Stimulated activated CD4-positive, alpha-beta T cell treated with anti-CD3 and anti-CD28 coated beads, Interleukin-2, amount 100 ng/mL, for 4 hours (primary cell): Measurements from ENCODE around the gene GTPBP2.
"Not testable (repeated sequence)": the region's sequence is repeated elsewhere in the genome, so short reads cannot be mapped to it uniquely, and the experiment has no call there.

Source experiments
- DNase-seq: peaks from one replicate; pipeline ENCODE4 v3.0.0-alpha.2; 2020; ENCODE audit warnings: low read depth

The GTPBP2 gene

GRCh38 chr6:43629104-43629504 lies at the start of gene GTPBP2:
Gene GTPBP2 (minus strand): TSS chr6:43629264. CDS start chr6:43629162, 102 bp downstream.
- peak; percentile 96 for DNase-seq

- DNase-seq = no peak
Measured at GRCh38 chr6:43678341-43678740, 49.3 kb upstream of the GTPBP2 start.

- DNase-seq = no peak
Measured at GRCh38 chr6:43677759-43678158, 48.7 kb upstream of the GTPBP2 start.

GRCh38 chr6:43676962-43677606 lies 48.0 kb upstream of the GTPBP2 start:
- DNase-seq = no peak

GRCh38 chr6:43674921-43675320 lies 45.9 kb upstream of the GTPBP2 start:
- no peak for DNase-seq

GRCh38 chr6:43674291-43674690 lies 45.2 kb upstream of the GTPBP2 start:
- DNase-seq = no peak

- no peak for DNase-seq
Measured at GRCh38 chr6:43673444-43674084, 44.5 kb upstream of the GTPBP2 start.

GRCh38 chr6:43671801-43672690 lies 43.0 kb upstream of the GTPBP2 start:
- no peak for DNase-seq

- no peak for DNase-seq
Measured at GRCh38 chr6:43671011-43671800, 42.1 kb upstream of the GTPBP2 start.

- no peak for DNase-seq
Measured at GRCh38 chr6:43670623-43670986, 41.5 kb upstream of the GTPBP2 start.

GRCh38 chr6:43669922-43670622 lies 41.0 kb upstream of the GTPBP2 start:
- DNase-seq = no peak

- no peak for DNase-seq
Measured at GRCh38 chr6:43669050-43669921, 40.2 kb upstream of the GTPBP2 start.

GRCh38 chr6:43668151-43669028 lies 39.3 kb upstream of the GTPBP2 start:
- no peak for DNase-seq

GRCh38 chr6:43667245-43668150 lies 38.4 kb upstream of the GTPBP2 start:
- peak; percentile 69 for DNase-seq

GRCh38 chr6:43666196-43666920 lies 37.3 kb upstream of the GTPBP2 start:
- no peak for DNase-seq

- no peak for DNase-seq
Measured at GRCh38 chr6:43665376-43665775, 36.3 kb upstream of the GTPBP2 start.

- DNase-seq = not testable (repeated sequence)
Measured at GRCh38 chr6:43662948-43663347, 33.9 kb upstream of the GTPBP2 start.

- no peak for DNase-seq
Measured at GRCh38 chr6:43658161-43658560, 29.1 kb upstream of the GTPBP2 start.
